Activated CD4-positive, alpha-beta memory T cell treated with anti-CD3 and anti-CD28 coated beads, Interleukin-2, amount 10 ng/mL, durations not matched to agents 7 days and 5 days (primary cell): ENCODE measurements around the gene TMBIM1. TPM values are rescaled to one million over a fixed set of nuclear protein-coding genes. Genes with fewer than 3 reads are reported as not detected.

ENCODE experiments used
- CTCF ChIA-PET: fragments of 350-600 bp; sonication (Branson Sonifier 250); formaldehyde crosslinking; loops from one replicate; lab custom pipeline; 2021; ENCODE audit warnings: antibody characterized with exemption, inconsistent platforms; lab: Charles Lee
- POLR2A ChIA-PET: fragments of 350-600 bp; sonication (Branson Sonifier 250); formaldehyde crosslinking; loops from one replicate; lab custom pipeline; 2021; ENCODE audit warnings: antibody characterized with exemption; lab: Charles Lee
- DNase-seq: peaks from one replicate; pipeline ENCODE4 v3.0.0-alpha.2; 2020
- H3K27ac Mint-ChIP-seq: one replicate; pipeline ENCODE4 v1.8.0; 2021; ENCODE audit warnings: mild to moderate bottlenecking, mixed read lengths
- H3K27me3 Mint-ChIP-seq: one replicate; pipeline ENCODE4 v1.8.0; 2021; ENCODE audit warnings: mixed read lengths
- H3K36me3 Mint-ChIP-seq: one replicate; pipeline ENCODE4 v1.8.0; 2021; ENCODE audit warnings: low read depth, mixed read lengths
- H3K4me1 Mint-ChIP-seq: one replicate; pipeline ENCODE4 v1.8.0; 2021; ENCODE audit warnings: mixed read lengths
- H3K4me3 Mint-ChIP-seq: one replicate; pipeline ENCODE4 v1.8.0; 2021; ENCODE audit warnings: mild to moderate bottlenecking, mixed read lengths
- H3K9me3 Mint-ChIP-seq: one replicate; pipeline ENCODE4 v1.8.0; 2021; ENCODE audit warnings: mixed read lengths
- total RNA-seq, 2 experiments: library from RNA; stranded (reverse); gene quantifications; one replicate each; pipeline ENCODE4 v1.2.3, GENCODE V29; 2021

The TMBIM1 gene
- total RNA-seq, 2 experiments from 2014 or later, result 105 to 107 TPM

DNA sequence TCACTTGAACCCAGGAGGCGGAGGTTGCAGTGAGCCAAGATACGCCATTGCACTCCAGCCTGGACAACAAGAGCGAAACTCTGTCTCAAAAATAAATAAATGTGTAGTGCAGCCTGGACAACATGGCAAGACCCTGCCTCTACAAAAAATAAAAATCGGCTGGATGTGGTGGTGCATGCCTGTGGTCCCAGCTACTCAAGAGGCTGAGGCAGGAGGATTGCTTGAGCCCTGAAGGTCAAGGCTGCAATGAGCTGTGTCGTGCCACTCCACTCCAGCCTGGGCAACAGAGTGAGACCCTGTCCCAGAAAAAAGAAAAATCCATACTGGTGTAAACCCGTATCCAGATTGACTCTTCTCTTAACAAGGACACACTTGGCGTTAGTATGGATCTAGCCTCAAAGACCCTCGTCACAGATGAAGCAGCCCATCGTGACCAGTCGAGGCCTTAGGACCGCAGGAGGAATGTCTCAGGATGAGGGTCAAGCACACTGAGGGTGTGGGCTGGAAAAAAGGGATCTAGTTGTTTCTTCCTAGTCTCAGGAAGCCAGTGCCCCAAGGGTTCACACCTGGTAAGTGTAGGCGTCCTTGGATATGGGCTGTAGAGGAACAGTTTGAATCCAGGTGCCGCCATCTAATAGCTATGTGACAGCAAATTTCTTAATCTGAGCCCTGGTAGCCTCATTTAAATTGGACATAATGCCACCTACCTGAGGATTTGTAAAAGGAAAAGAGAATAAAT is 35.5 kb downstream of the TMBIM1 start:
- peaks cover 39% of the 10 kb centered on the region for H3K4me1 Mint-ChIP-seq
- no peak for DNase-seq
- no peaks in the 10 kb centered on the region for H3K9me3 Mint-ChIP-seq
- peak overlapping the region; percentile 83 for H3K27ac Mint-ChIP-seq
- H3K27me3 Mint-ChIP-seq, result no peaks in the 10 kb centered on the region
- H3K36me3 Mint-ChIP-seq, result peaks cover 56% of the 10 kb centered on the region
- ChIA-PET POLR2A (interaction anchor here (0.9 to 6.1 kb wide), 14 partner anchors 12 to 90 kb away, joined by 3 to 46 read pairs (median 3); partner anchors contain the start of genes AAMP, ARPC2, CXCR1 and PNKD), CTCF (interaction anchor here (0.7 to 3.3 kb wide), 25 partner anchors 9 to 89 kb away, joined by 3 to 24 read pairs (median 8); partner anchors contain the start of genes AAMP, ARPC2, CXCR1 and PNKD)
- H3K4me3 Mint-ChIP-seq, result no peak overlapping the region

DNA sequence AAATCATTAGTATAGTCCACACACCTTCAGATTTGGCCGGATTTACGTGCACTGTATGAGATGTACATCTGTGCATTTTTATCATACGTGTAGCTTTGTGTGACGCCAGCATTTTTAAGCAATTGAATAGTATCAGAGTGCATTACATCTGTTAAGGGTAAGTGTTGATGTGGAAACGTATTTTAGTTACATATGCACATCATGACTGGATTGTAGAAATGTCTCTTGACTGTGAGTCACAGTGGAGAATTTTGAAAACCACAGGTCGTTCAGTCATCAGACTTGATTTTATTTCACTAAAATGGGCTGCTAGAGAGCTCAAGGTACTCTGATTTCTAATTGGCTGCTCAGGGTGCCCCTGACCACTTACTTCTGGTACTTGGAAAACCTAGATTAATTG is 36.9 kb downstream of the TMBIM1 start:
- Mint-ChIP-seq H3K4me1 (peaks cover 41% of the 10 kb centered on the region), H3K9me3 (no peaks in the 10 kb centered on the region), H3K36me3 (peaks cover 70% of the 10 kb centered on the region), H3K4me3 (no peak overlapping the region), H3K27ac (peak overlapping the region; percentile 63), H3K27me3 (no peaks in the 10 kb centered on the region)
- ChIA-PET POLR2A (interaction anchor here (0.7 to 6.1 kb wide), 9 partner anchors 10 to 118 kb away, joined by 3 to 46 read pairs (median 3); partner anchors contain the start of genes AAMP and PNKD), CTCF (interaction anchor here (0.8 to 3.0 kb wide), 4 partner anchors 12 to 26 kb away, joined by 4 to 17 read pairs (median 7); partner anchors contain the start of genes AAMP and PNKD)
- no peak for DNase-seq

DNA sequence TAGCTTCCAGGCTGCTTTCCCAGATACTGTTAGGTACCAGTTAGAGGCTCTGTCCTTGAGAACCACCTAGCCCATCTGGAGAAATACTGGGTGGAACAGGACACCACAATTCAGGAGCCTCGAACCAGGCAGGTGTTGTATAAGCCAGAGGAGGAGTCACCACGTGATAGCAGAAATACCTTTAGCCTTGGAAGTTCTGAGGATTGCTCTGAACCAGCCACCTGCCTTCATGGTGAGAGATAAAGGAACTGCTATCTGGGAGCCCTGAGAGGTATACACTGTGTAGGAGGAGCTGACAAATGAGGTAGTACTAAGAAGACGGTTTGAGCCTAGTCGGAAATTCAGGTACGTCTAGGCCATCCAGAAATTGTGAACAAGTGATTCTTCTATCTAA is 39.1 kb downstream of the TMBIM1 start:
- ChIA-PET CTCF (interaction anchor here (0.9 to 1.7 kb wide), 6 partner anchors 17 to 66 kb away, joined by 3 to 5 read pairs (median 3); partner anchors contain the start of genes AAMP and PNKD), POLR2A (interaction anchor here (1.1 to 6.1 kb wide), 6 partner anchors 8 to 66 kb away, joined by 4 to 46 read pairs (median 5); partner anchors contain the start of genes AAMP and PNKD)
- DNase-seq, result no peak
- Mint-ChIP-seq H3K4me3 (no peak overlapping the region), H3K36me3 (peaks cover 90% of the 10 kb centered on the region), H3K9me3 (no peaks in the 10 kb centered on the region), H3K4me1 (peaks cover 35% of the 10 kb centered on the region), H3K27ac (no peak overlapping the region), H3K27me3 (no peaks in the 10 kb centered on the region)

DNA sequence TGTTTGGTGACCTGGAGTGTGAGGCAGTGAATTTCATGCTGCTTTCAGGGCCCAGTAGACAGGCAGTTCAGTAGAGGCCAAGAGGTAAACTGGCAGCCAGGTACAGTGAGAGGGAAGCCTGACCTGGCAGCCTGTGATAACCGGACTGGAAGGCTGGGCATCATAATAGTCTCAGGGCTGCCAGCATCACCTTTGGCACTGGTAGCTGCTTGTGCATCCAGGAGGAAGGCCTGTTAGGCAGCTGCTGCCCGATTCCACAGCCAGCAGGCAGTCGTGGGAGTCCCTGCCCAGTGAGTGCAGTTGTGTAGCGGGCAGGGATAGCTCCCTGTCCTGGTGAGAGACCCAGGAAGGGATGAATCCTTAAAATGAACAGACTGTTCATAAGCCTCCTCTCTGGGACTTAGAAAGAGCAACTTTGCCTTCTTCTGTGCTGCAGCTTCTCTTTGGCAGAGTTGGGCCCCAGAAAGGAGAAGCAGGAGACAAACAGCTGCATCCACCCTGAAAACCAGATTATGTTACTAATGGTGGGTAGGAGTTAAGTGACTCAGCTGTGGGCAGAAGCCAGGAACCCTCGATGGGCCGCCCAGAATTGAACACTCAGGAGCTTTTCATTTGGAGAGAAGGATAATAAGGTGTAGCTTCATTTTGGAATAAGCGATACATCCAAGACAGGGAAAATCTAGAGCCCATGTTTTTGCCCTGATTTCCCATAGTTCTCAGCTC is 39.6 kb downstream of the TMBIM1 start:
- Mint-ChIP-seq H3K27ac (no peak overlapping the region), H3K4me1 (peaks cover 34% of the 10 kb centered on the region), H3K9me3 (no peaks in the 10 kb centered on the region), H3K4me3 (no peak overlapping the region), H3K27me3 (no peaks in the 10 kb centered on the region), H3K36me3 (peaks cover 93% of the 10 kb centered on the region)
- DNase-seq, result no peak
- ChIA-PET POLR2A (interaction anchor here (1.1 to 6.1 kb wide), 7 partner anchors 8 to 65 kb away, joined by 3 to 46 read pairs (median 5); partner anchors contain the start of genes AAMP, ARPC2 and PNKD), CTCF (interaction anchor here (0.9 to 1.7 kb wide), 6 partner anchors 17 to 65 kb away, joined by 3 to 5 read pairs (median 3); partner anchors contain the start of genes AAMP and PNKD)

DNA sequence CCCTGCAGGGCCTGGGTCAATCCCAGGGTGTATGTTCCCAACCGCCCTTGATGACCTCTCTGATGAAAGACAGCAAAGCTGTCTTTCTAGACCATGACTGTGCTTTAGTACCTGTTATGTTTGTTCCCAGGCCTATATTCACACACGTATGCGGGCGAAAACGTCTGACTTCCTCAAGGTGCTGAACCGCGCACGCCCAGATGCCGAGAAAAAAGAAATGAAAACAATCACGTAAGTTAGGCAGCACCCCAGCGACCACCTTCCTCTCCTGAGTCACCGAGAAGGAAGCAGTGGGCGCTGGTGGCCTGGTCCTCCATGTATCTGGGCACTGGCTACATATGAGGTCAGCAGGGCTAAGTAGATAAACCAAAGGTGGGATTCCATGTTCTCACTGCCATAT is 42.6 kb downstream of the TMBIM1 start:
- no peaks in the 10 kb centered on the region for H3K9me3 Mint-ChIP-seq
- peaks cover 13% of the 10 kb centered on the region for H3K4me1 Mint-ChIP-seq
- H3K27me3 Mint-ChIP-seq, result no peaks in the 10 kb centered on the region
- ChIA-PET CTCF (no interaction called here), POLR2A (interaction anchor here (3.0 kb wide), 1 partner anchor 20 kb away, joined by 9 read pairs; no protein-coding TSS in a partner anchor)
- no peak overlapping the region for H3K4me3 Mint-ChIP-seq
- peaks cover 97% of the 10 kb centered on the region for H3K36me3 Mint-ChIP-seq
- no peak for DNase-seq
- no peak overlapping the region for H3K27ac Mint-ChIP-seq

DNA sequence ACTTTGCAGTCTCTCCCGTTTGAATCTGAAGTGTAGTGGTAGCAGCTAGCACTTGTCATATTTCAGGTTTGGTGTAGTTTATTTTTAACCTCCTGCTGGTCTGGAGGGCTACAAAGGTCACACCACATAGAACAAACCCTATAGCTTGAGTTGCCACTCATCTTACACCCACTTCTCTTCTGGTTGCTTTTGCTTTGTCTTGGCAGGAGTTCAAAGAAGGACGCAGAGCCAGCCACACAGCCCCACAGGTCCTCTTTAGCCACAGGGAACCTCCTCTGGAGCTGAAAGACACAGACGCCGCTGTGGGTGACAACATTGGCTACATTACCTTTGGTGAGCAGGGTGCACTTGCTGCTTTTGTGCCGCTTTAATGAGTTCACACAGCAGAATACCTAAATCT is 47.1 kb downstream of the TMBIM1 start:
- Mint-ChIP-seq H3K36me3 (peaks cover 95% of the 10 kb centered on the region), H3K4me1 (peaks cover 17% of the 10 kb centered on the region), H3K27ac (no peak overlapping the region), H3K9me3 (no peaks in the 10 kb centered on the region), H3K4me3 (no peak overlapping the region), H3K27me3 (no peaks in the 10 kb centered on the region)
- DNase-seq, result no peak
- CTCF ChIA-PET, result interaction anchor here (1.3 to 1.7 kb wide), 2 partner anchors 12 kb away, joined by 4 to 9 read pairs; no protein-coding TSS in a partner anchor
- POLR2A ChIA-PET, result interaction anchor here (0.8 to 6.0 kb wide), 5 partner anchors 10 to 25 kb away, joined by 3 to 46 read pairs (median 7); partner anchors contain the start of genes AAMP and PNKD

DNA sequence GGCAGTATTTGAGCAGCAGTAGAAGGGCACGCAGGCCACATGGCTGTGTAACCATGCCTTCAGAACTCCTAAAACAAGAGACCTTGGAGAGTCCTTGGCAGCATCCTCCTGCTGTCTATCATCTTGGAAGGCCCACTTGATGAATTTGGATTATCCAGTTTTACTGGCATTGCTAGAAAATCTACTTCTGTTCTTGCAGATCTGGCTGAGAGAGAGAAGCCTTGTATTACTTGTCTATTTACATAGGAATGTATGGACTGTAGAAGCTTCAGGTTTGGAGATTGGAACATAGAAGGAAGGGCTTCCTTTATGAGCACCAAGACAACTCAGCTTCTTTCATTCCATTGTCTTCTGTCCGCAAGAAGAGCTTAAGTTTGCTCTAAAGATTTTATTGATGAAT is 47.6 kb downstream of the TMBIM1 start:
- Mint-ChIP-seq H3K36me3 (peaks cover 95% of the 10 kb centered on the region), H3K9me3 (no peaks in the 10 kb centered on the region), H3K27ac (no peak overlapping the region), H3K4me1 (peaks cover 14% of the 10 kb centered on the region), H3K4me3 (no peak overlapping the region), H3K27me3 (no peaks in the 10 kb centered on the region)
- POLR2A ChIA-PET, result interaction anchor here (0.8 to 6.0 kb wide), 6 partner anchors 9 to 25 kb away, joined by 3 to 46 read pairs (median 6); partner anchors contain the start of genes AAMP and PNKD
- CTCF ChIA-PET, result interaction anchor here (1.2 to 1.7 kb wide), 2 partner anchors 13 to 15 kb away, joined by 5 to 9 read pairs; no protein-coding TSS in a partner anchor
- no peak for DNase-seq

DNA sequence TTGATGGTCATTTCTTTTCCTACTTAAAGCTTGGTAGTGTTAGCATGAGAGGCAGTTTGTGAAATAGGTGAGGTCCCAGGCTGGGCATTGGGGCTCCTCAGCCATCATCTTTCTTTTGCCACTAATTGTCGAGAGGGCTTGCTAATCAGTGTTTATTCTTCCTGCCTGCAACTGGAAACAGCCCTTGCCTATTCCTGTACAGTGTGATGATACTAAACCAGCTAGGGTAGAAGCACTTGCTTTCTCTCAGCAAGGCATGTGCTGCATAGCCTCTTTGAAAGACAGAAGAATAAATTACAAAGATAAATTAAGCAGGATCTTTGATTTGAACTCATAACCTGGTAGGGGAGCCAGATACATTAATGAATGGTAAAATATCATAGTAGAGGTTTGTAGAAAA is 48.1 kb downstream of the TMBIM1 start:
- Mint-ChIP-seq H3K27me3 (no peaks in the 10 kb centered on the region), H3K4me1 (peaks cover 14% of the 10 kb centered on the region), H3K9me3 (no peaks in the 10 kb centered on the region), H3K4me3 (no peak overlapping the region), H3K27ac (peak overlapping the region; percentile 1), H3K36me3 (peaks cover 95% of the 10 kb centered on the region)
- CTCF ChIA-PET, result interaction anchor here (1.2 to 1.7 kb wide), 2 partner anchors 13 to 15 kb away, joined by 5 to 9 read pairs; no protein-coding TSS in a partner anchor
- POLR2A ChIA-PET, result interaction anchor here (0.8 to 6.0 kb wide), 4 partner anchors 8 to 13 kb away, joined by 3 to 46 read pairs (median 6); no protein-coding TSS in a partner anchor
- no peak for DNase-seq

DNA sequence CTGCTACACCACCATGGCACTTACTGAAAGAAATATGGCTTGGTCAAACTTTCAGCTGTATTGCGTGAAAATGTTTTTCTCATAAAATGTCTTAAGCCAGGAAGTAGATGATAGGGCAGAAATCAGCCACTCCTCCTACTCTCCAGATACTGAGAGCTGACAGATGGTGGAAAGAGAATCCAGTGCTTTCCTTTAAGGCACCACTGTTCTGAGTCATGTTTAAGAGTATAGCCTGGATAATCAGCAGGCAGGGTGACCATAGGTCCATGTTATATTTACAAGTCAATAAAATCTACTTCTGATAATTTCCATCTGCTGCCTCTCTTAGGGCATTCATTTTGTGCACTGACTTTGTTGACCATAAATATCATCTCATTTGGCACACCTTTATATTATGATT is 53.4 kb downstream of the TMBIM1 start:
- H3K36me3 Mint-ChIP-seq, result peaks cover 94% of the 10 kb centered on the region
- H3K27ac Mint-ChIP-seq, result no peak overlapping the region
- POLR2A ChIA-PET, result interaction anchor here (1.1 to 2.7 kb wide), 5 partner anchors 8 to 17 kb away, joined by 3 to 7 read pairs (median 4); no protein-coding TSS in a partner anchor
- peaks cover 21% of the 10 kb centered on the region for H3K4me1 Mint-ChIP-seq
- DNase-seq, result no peak
- no peaks in the 10 kb centered on the region for H3K9me3 Mint-ChIP-seq
- no peaks in the 10 kb centered on the region for H3K27me3 Mint-ChIP-seq
- no peak overlapping the region for H3K4me3 Mint-ChIP-seq
- CTCF ChIA-PET, result interaction anchor here (1.5 kb wide), 1 partner anchor 10 kb away, joined by 5 read pairs; no protein-coding TSS in a partner anchor

DNA sequence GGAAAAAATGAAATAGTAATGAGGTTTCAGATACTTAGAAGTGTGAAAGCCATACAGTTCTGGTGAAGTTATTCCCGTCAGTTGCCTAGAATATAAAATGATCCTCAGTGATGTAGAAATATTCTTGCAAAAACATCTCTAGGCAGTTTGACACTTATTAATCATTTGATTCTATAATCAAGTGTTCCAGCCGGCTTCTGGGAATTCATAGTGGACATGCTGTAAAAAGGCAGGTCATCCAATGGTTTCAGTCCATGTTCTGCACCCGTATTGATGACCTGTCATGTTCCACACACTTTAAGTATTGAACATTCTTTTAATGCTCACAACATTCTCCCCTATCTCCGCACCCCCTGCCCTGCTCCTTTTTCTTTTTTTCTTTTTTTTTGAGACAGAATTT is 55.5 kb downstream of the TMBIM1 start:
- Mint-ChIP-seq H3K27ac (no peak overlapping the region), H3K27me3 (no peaks in the 10 kb centered on the region), H3K4me1 (peaks cover 28% of the 10 kb centered on the region), H3K36me3 (peaks cover 93% of the 10 kb centered on the region), H3K4me3 (no peak overlapping the region), H3K9me3 (no peaks in the 10 kb centered on the region)
- POLR2A ChIA-PET, result interaction anchor here (0.8 to 4.1 kb wide), 3 partner anchors 7 to 15 kb away, joined by 3 to 14 read pairs (median 7); no protein-coding TSS in a partner anchor
- DNase-seq, result no peak
- CTCF ChIA-PET, result no interaction called here

DNA sequence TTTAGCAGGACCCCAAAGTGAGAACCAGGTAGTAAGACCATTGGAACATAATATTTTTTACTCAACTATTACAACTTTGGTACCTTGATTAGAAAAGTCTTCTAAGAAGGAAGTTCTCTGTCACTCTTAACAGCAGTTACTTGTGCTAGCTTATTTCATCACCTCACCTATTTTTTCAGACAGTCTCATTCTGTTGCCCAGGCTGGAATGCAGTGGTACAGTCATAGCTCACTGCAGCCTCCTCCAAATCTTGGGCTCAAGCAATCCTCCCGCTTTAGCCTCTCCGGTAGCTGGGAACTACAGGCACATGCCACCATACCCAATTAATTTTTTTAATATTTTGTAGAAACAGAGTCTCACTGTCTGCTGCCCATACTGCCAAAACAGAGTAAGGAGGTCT is 57.3 kb downstream of the TMBIM1 start:
- ChIA-PET CTCF (interaction anchor here (0.7 to 2.6 kb wide), 3 partner anchors 10 to 49 kb away, joined by 3 to 9 read pairs (median 4); no protein-coding TSS in a partner anchor), POLR2A (interaction anchor here (0.8 to 11.0 kb wide), 4 partner anchors 11 to 20 kb away, joined by 3 to 260 read pairs (median 10); partner anchors contain the start of gene ARPC2)
- Mint-ChIP-seq H3K9me3 (no peaks in the 10 kb centered on the region), H3K4me3 (no peak overlapping the region), H3K4me1 (peaks cover 37% of the 10 kb centered on the region), H3K27me3 (no peaks in the 10 kb centered on the region), H3K36me3 (peaks cover 92% of the 10 kb centered on the region), H3K27ac (peak overlapping the region; percentile 12)
- no peak for DNase-seq
